SK-N-SH treated with all-trans-retinoic acid at 6 μM for 48 hours (cell line): ENCODE measurements around the gene PIP5K1C.

ENCODE experiments used
- PPARA ChIP-seq: fragments of 250-450 bp; sonication (Bioruptor Pico); IDR thresholded peaks from 2 replicates; pipeline ENCODE4 v1.5.0; 2020; ENCODE audit warnings: mild to moderate bottlenecking, borderline replicate concordance
- RARB ChIP-seq: fragments of 250-450 bp; sonication (Bioruptor Pico); IDR thresholded peaks from 2 replicates; pipeline ENCODE4 v1.8.0; 2021; ENCODE audit warnings: mild to moderate bottlenecking, moderate library complexity
- ZFP30 ChIP-seq: fragments of 450-650 bp; formaldehyde crosslinking; IDR thresholded peaks from 2 replicates; pipeline ENCODE4 v1.5.0; 2022; ENCODE audit warnings: mild to moderate bottlenecking, moderate library complexity
- ZNF565 ChIP-seq: fragments of 450-650 bp; formaldehyde crosslinking; conservative IDR thresholded peaks from 2 replicates; pipeline ENCODE4 v1.5.0; 2020; ENCODE audit warnings: low read depth, mild to moderate bottlenecking, moderate library complexity
- ZNF8 ChIP-seq: fragments of 450-650 bp; formaldehyde crosslinking; IDR thresholded peaks from 2 replicates; pipeline ENCODE4 v1.5.0; 2020; ENCODE audit warnings: mild to moderate bottlenecking, moderate library complexity
- TF ChIP-seq, protein P1 (sequence below): fragments of 250-450 bp; sonication (Bioruptor Pico); IDR thresholded peaks from 2 replicates; pipeline ENCODE4 v1.5.1; 2020; ENCODE audit warnings: low read depth, mild to moderate bottlenecking, moderate library complexity

DNA sequence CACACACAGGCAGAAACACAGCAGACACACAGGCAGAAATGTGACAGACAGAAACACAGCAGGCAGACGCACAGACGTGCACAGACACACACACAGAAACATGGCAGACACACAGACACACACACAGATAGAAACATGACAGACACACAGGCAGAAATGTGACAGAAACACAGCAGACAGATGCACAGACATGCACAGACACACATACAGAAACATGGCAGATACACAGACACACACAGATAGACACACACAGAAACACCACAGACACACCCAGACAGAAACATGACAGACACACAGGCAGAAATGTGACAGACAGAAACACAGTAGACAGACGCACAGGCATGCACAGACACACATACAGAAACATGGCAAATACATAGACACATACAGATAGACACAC is 94.9 kb downstream of the PIP5K1C start:
- TF ChIP-seq ZNF565 (CRISPR knock-in tag): no peak
- TF ChIP-seq PPARA (CRISPR knock-in tag): no peak
- TF ChIP-seq RARB: no peak
- TF ChIP-seq, protein P1, sequence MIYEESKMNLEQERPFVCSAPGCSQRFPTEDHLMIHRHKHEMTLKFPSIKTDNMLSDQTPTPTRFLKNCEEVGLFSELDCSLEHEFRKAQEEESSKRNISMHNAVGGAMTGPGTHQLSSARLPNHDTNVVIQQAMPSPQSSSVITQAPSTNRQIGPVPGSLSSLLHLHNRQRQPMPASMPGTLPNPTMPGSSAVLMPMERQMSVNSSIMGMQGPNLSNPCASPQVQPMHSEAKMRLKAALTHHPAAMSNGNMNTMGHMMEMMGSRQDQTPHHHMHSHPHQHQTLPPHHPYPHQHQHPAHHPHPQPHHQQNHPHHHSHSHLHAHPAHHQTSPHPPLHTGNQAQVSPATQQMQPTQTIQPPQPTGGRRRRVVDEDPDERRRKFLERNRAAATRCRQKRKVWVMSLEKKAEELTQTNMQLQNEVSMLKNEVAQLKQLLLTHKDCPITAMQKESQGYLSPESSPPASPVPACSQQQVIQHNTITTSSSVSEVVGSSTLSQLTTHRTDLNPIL: no peak
- TF ChIP-seq ZNF8 (CRISPR knock-in tag): no peak
- TF ChIP-seq ZFP30: no peak
